GM18511 (cell line): Measurements from ENCODE around the gene SNED1.
"Not testable (repeated sequence)": the region's sequence is repeated elsewhere in the genome, so short reads cannot be mapped to it uniquely, and the experiment has no call there.

Experiments
- ATAC-seq: cut with Tn5 transposase; IDR thresholded peaks from one replicate; pipeline ENCODE4 v1.9.1; 2021; ENCODE audit warnings: mild to moderate bottlenecking, moderate library complexity; ENCODE audit not compliant: unreplicated experiment

The SNED1 gene

DNA sequence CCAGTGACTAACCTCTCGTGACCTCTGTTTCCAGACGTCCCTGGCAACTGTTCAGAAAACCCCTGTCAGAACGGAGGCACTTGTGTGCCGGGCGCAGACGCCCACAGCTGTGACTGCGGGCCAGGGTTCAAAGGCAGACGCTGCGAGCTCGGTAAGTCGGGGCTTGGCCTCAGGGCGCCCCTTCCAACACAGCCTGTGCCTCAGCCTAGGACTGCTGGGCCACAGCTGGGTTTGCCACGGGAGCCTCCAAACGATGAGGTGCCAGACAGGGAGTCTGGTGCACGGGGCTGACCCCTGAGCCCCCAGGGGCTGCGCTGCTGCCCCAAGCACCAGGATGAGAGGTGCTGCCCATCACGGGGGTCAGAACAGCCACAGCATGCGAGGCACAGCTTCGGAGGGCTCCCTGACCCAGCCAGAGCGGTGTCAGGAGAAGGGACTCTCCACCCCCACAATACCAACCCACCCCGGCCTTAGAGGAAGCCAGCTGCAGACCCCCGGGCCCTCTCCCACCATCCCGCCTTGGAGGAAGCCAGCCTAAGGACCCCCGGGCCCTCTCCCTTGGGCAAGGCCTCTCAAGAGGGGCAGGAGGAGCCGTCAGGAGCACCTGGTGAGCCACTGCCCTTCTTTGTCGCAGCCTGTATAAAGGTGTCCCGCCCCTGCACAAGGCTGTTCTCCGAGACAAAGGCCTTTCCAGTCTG, 83.4 kb downstream of the SNED1 start:
- ATAC-seq: no peak

DNA sequence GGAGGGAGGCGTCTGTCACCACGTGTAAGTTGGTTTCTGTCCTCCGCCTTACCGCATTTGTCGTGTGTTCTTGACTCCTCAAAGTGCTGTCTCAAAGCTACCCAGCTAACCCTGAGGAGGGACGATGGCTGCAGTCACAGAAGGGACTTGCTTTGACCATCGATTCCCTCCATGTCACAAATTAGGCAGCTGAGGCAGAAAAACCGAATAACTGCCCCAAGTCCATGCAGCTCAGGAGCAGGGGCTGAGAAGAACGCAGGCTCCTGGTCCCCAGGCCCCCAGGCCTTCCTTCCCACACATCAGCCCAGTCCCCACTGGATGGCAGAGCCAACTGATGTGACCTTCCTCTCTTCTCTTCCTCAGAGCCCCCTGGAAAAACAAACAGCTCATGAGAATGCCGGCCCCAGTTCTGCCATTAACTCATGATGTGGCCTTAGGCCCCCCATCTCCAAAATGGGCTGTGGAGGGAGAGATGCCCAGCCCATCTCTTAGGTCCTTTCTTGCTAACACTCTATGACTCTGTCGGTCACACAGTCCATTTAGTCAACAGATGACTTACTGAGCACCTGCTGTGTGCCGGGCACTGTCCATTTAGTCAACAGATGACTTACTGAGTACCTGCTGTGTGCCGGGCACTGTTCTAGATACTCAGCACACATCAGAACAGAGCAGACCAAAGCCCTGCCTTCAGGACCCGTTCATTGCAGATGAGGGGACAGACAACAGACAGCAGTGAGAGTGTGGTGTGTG, 84.1 kb downstream of the SNED1 start:
- no peak for ATAC-seq

DNA sequence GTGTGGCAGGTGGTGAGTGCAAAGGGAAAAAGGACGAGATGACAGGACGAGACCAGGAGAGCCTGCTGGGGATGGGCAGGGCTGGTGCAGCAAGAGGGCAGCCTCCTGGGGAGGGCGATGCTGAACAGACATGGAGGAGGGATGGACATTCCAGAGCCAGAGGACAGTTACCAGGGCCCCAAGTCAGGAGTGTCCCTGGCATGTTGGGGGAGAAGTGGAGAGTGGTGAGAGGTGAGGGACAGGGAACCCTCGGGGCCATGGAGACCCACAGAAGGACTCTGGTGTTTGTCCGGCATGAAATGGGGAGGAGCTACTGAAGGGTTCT, 84.6 kb downstream of the SNED1 start:
- ATAC-seq: no peak

DNA sequence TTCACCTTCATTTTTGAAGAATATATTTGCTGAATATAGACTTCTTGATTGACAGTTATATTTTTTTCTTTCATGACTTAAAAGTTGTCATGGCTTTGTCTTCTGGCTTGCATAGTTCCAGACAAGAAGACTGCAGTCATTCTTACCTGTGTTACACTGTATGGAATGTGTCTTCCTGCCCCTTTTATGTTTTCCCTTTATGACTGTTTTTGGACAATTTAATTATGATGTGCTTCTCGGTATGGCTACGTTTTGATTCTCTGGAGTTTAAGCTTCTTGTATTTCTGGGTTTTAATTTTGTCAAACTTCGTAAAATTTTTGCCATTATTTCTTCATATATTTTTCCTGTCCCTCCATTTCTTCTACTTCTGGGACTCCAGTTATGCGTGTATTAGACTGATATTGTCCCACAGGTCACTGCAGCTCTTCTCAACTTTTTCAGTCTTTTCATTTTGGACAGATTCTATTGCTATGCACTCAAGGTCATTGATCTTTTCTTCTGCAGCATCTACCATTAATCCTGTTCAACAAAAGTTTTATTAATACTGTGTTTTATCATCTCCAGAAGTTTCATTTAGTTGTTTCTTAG, 86.5 kb downstream of the SNED1 start:
- ATAC-seq: no peak

DNA sequence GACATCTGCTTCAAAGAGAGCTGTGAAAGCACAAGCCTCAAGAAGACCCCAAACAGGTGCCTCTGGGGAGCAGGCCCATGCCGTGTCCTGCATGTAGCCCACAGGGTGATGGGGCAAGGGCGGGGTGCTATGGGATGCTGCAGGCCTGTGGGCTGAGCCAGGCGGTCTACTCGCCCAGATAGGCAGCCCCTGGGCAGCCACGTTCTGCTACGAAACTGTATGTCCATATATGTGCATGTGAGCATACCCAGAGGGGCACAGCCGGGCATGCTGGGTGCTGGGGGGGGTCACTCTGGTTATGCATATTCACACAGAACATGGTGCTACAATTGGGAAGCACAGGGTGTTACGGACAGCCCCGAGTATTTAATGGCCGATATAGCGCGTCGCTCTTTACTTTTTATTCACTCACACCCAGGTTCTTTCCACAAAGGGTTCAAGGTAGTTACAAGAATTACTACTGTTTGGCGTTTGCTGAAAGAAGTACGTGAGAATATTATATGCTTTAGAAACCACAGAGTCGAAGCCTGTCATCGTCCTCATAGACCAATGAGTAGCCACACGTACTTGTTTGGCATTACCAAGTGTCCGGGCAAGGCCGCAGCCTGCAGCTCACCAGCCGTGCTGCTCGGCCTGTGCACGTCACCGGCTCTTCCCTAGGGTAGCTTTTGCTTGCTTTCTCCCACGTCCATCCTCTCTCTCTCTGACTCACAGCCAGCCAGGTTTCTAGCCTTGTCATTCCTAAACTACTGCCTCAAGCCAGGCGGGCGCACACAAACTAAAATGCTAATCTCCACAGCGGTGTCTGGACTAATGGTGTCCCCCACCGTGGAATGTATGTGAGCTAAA, 89.2 kb downstream of the SNED1 start:
- no peak for ATAC-seq

DNA sequence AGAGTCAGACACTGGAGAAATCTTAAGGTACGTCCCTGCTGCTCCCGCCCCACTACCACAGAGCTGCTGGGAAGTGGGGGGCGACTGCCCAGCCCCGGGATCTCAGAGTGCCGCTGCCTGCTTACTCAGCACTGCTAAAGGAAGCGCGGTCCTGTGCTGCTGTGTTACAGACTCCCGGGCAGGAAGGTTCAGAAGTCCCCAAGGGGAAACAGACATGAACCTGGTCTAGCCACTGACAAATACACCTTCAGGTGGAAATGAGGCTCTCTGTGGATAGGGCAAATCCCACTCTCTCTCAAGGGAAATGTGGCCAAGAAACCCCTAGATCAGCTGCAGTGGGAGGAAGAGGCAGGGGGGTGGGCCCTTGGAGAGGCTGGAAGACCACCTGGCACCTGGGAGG, 90.0 kb downstream of the SNED1 start:
- no peak for ATAC-seq

DNA sequence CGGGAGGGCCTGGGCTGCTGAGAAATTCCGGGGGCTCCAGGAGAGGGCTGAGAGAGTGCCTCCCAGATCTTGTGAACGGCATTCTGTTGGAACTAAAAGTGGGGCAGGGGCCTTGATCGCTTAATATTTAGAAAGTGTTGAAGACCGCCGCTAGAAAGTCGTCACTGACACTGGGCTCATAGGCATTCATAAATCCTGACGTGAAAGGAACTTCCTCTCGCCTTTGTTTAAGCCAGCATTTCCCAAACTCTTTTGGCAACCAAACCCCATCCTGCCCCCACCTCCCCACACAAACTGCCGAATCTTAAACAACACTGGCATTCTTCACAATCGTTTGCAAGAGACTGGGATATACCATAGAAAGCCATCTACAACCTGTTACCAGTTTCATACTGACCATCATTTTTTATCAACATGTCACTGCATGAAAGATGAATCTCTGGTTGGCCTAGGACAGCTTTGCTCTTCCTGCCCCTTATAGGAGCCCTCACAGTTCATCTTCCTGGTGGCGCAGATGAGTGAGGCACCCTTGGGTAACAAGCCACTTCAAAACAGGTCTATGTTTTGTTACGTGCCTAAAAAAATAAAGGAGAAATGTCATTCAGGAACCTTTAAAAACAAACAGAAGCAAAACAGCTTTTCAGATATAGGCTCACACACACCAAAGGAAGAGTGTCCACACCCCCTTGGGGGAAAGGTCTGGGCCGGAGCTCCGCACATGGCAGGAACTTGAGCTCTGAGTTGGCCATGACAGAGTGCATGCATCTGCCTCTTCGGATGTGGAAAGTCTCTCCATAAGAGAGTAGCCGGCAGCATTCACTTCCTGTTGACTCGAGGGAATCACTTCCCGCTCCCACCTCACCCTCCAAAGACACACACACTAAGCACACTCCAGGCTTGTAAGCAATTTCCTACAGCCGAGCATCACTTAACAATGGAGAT, 90.6 kb downstream of the SNED1 start:
- no peak for ATAC-seq

DNA sequence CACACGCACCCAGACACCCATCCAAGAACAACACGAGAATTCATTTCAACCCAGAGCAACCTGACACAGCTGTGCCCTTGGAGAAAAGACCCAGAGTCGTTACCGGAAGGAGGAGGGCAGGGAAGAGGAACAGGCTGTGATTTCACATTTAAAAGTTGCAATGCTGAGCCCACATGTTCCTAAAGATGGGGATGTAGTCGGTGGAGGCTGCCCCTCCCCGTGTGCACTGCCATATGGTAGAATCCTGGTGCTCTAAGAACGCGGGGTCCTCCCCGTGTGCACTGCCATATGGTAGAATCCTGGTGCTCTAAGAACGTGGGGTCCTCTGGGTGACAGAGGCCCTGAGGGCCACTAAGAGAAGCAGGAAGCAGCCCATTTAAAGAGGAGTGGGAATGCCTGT, 92.8 kb downstream of the SNED1 start:
- no peak for ATAC-seq

DNA sequence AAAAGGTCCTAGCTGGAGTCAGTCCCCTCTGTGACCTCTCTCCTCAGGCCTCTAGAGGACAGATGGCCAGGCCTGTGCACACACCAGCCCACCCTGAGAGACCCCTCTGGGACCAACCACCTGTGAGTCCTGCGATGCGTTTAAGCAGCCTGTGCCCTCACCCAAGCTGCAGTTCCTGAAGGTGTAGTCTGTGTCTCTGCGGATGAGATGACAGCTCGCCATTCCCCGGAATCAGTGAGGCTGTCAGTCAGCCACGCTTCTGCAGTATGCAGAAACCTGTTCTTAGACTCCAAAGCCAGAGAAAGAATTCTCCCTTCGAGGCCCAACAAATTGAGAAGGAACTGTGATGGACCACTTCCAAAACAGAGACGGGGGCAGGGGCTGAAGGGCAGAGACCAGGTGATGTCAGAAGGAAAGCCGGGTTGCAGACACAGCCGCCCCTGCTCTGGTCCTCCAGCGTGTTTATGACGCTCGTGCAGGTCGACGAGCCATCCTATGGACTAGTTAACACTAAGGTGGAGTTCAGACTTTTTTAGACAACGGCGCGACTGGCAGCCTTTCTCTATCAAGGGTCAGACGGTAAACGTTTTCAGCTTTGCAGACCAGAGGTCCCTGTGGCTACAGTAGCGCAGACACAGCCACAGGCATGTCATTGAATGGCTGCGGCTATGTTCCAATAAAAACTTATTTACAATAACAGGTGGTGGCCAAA, 93.5 kb downstream of the SNED1 start:
- ATAC-seq: no peak

DNA sequence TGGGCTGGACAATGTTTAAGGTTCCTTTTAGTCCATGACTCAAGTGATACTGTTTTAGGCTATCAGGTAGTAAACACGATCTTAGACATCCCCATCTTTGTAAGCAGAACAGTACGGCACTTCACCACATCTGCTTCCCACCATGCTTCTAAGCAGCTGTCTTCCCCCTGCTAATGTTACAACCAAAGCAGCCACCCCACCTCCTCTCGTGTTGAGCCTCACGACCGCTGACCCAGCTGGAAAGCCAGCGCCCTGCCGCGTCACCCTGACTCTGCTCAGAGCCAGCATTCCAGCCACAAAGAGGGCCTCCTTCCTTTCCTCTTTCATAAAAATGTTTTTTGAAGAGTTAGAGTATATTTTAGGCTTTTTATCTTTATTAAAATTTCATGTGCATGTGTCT, 94.3 kb downstream of the SNED1 start:
- no peak for ATAC-seq

DNA sequence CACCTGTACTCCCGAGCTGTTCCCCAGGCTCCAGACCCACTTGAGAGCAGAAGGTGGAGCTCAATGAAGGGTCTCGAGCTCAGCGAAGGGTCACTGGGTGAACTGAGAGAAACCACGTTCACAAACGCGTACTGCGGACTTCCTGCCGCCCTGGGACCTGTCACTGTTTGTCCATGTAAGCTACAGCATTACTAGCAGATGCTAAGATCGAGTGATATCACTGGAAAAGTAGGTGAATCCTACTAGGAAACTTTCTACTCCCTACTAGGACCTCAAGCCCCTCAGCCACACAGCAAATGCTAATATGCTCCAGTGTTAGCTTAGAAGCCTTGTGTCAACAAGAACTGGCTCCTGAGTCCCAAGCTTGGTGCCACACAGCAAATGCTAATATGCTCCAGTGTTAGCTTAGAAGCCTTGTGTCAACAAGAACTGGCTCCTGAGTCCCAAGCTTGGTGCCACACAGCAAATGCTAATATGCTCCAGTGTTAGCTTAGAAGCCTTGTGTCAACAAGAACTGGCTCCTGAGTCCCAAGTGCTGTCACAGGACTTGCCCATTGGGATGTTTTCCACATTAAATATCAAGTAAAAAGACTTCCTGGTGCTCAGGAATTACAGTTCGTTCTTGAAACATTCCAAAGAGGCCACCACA, 94.8 kb downstream of the SNED1 start:
- ATAC-seq: not testable (repeated sequence)

DNA sequence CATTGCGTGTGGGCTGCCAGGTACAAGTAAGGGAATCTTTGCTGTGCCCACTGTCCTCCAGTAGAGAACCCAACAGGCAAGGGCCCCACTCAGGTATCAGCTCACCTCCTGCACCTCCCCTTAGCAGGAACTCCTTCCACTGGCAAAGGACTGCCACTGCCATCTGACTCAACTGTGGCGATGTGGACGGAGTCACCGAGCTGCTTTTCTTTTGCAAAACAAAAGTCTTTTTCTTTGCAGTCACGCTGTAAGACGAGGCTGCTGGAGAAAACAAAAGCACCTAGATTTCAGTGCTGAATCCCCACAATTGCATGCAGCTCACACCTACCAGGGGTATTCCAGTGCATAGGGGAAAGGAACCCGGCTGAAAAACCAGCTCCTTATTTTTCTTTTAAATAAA, 95.8 kb downstream of the SNED1 start:
- ATAC-seq: no peak

DNA sequence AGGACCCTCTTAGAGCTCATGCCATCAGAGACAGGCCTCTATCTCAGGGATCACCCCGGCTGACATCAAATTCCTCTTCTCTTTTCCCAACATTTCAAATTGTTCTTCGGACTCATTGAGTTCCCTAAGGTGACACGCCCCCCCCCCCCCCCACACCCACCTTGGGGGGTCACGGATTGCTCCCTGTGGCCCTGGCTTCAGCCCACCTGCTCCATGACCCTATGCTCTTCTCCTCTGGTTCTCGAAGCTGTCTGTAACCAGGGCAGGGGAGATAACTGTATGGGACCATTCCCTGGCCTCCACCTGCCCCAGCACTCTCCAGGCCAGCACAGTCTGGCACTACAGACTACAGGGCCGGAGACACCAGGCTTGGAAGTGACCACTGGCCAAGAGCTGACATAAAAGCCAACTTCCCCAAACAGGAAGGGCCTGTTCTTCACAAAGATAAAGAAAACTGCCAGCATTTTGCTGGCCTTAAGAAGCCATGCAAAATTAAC, 96.6 kb downstream of the SNED1 start:
- no peak for ATAC-seq

DNA sequence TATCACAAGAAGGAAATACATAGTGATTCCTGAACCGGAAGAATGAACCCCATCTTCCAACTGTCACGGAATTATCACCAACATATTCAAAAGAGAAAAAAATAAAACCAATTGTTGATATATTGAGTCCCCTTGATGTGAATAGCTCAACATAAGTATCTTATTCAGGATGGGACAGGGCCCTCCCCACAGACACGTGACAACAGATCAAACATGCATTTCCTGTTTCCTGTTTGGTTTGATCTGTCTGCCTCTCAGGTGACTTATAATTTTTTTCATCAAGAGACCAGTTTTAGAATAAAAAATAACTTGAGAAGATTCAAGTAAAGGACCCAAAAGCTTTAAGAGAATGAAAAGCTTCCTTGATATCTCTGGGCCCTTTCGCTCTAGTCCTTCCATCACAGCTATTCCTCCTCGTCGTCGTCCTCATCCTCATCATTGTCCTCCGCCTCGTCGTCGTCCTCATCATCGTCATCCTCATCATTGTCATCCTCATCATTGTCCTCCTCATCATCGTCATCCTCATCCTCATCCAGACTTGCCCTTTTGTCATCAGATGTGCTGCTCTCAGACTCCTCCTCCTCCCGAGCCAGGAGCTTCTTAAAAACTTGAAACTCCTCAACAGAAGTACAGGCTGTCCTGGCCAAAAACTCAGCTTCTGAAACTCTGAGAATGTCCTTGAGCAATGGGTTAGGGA, 97.3 kb downstream of the SNED1 start:
- no peak for ATAC-seq

DNA sequence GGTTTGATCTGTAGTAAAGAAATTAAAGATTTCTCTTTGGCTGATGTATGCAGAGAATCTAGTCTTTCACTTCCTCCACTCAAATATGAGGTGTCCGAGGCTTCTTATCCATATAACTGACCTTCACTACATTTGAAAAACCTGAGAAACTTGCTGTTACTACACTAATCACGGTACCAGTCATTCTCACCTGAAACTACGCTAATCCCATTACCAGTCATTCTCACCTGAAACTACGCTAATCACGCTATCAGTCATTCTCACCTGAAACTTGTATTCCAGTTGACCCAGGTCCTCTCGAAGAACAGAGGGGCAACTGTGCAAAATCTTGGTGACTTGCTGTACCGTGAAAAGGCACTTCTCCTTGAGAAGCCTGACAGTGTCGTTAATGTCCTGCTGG, 98.6 kb downstream of the SNED1 start:
- no peak for ATAC-seq

DNA sequence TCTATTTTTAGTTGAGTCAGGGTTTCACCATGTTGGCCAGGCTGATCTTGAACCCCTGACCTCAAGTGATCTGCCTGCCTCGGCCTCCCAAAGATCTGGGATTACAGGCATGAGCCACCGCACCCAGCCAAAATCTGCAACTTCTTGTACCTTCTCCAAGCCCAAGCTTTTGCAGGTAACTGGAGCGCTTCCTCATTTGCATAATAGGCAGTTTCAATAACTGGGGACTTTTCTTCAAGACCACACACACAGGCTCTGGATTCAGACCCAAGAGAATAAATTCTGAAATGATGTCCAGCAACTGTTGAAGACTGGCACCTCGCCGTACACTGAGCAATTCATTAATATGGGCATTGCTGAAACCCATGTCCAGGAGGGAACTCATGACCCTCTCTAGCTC, 100.8 kb downstream of the SNED1 start:
- no peak for ATAC-seq

DNA sequence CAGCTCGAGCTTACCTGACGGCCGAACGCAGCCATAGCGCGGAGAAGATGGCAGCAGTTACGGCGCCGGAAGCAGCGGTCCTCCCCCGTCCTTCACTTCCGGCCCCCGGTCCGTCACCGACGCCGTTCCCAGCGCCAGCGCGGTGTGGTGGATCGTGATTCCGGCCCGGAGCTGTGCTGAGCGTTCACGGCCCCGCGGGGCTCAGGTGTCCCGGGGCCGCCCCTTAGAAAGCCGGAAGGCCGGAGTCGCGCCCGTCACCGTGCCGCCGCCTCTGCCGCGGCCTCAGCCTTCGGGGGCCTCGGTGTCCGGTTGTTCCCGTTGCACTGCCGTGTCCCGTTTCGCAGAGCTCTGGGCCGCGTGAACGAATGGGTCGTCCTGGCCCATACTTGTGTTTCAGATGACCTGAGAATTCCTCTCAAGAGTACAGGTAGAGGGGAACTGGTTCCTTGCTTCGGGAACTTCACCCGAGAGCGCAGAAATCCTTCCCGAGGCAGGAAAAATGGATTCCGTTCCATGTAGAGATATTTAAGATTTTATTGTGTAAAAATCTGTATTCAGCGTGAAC, 103.9 kb downstream of the SNED1 start, which contains the start of gene MTERF4:
Gene MTERF4, minus strand, starts transcription at position 49 of the 565 bp plus-strand sequence. Its CDS starts 14 bp downstream, at position 35.
- peak; percentile 92 for ATAC-seq

DNA sequence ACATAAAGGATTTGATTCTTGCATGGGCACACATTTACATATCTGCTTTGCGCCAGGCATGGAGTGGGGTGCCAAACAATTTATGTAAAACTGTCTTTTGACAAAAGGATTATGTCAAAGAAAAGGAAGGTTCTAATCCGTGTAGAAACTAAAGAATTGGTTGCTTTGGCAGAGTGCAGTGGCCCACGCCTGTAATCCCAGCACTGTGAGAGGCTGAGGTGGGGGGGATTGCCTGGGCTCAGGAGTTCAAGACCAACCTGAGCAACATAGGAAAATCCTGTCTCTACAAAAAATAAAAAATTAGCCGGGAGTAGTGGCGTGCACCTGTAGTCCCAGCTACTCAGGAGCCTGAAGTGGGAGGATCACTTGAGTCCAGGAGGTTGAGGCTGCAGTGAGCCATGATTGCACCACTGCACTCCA, 104.8 kb downstream of the SNED1 start:
- no peak for ATAC-seq
